Motor neuron (in vitro differentiated cells): ENCODE measurements around the gene FHOD1. TPM values are rescaled to one million over a fixed set of nuclear protein-coding genes. Genes with fewer than 3 reads are reported as not detected.

Experiments
- ATAC-seq, 8 experiments: fragments of 200-7000 bp; cut with Tn5 transposase; replicated peaks in 6 of 8; 2 replicates each; pipeline ENCODE4 v1.8.0; 2021; ENCODE audit warnings: mild to moderate bottlenecking in 8 of 8, moderate library complexity in 8 of 8
- H3K27ac ChIP-seq, 2 donors: fragments of 250-450 bp; sonication (Bioruptor Pico); 2 replicates each; pipeline ENCODE4 v1.9.0; 2021; ENCODE audit warnings: antibody characterized with exemption in 2 of 2, mild to moderate bottlenecking in 2 of 2, moderate library complexity in 1 of 2
- H3K4me1 ChIP-seq, 2 donors: fragments of 250-450 bp; sonication (Bioruptor Pico); replicated peaks in 1 of 2; 2 replicates each; pipeline ENCODE4 v1.6.1; 2021; ENCODE audit warnings: antibody characterized with exemption in 2 of 2, mild to moderate bottlenecking in 2 of 2, moderate library complexity in 1 of 2
- H3K4me3 ChIP-seq, 5 donors: fragments of 250-450 bp; sonication (Bioruptor Pico); 2 replicates each; pipeline ENCODE4 v1.9.0; 2021; ENCODE audit warnings: antibody characterized with exemption in 5 of 5, mild to moderate bottlenecking in 5 of 5, moderate library complexity in 4 of 5
- WGBS, 10 experiments: fragments of 450-650 bp; shearing (Covaris generic); methylation state at CpG; one replicate each; pipeline ENCODE4 v1.0.0; 2022; 5-methylcytosine and 5-hydroxymethylcytosine counted together
- in situ Hi-C, 9 experiments: fragments of 400-800 bp; cut with MboI; loops; one replicate each; pipeline ENCODE4 v1.15.0; 2021; ENCODE audit warnings: low sequenced_read_pairs in 9 of 9, low pct_unique_long_range_greater_than_20kb in 2 of 9; ENCODE audit not compliant: unreplicated experiment in 9 of 9
- total RNA-seq, 8 experiments: library from RNA; unstranded; fragments of 300-600 nt; gene quantifications; 2 replicates each; pipeline versions ENCODE4 v1.2.3 to v1.2.4, GENCODE V29; 2022

Gene FHOD1
- total RNA-seq, 8 experiments from 2014 or later, result 5.5 to 26.8 (median 12.1) TPM

GRCh38 chr16:67204076-67204475 is 43.2 kb downstream of the FHOD1 start:
- H3K4me1 ChIP-seq, result no peaks in the 10 kb centered on the region
- WGBS, 10 experiments, result 83 to 100% (median 100%) methylated on average over 1 to 2 of the region's 4 CpGs; no CpG with 5 or more reads in 7 of the 10 experiments
- ATAC-seq, result peak in 1 of 8 experiments; percentile 3
- H3K4me3 ChIP-seq, result no peak overlapping the region
- H3K27ac ChIP-seq, result no peak overlapping the region
- in situ Hi-C loops, result no loop called here

- H3K4me3 ChIP-seq, result no peak overlapping the region
- in situ Hi-C loops, result no loop called here
- no peak for ATAC-seq
- WGBS, 10 experiments, result 93 to 95% (median 93%) methylated on average over 3 to 6 of the region's 23 CpGs; no CpG with 5 or more reads in 7 of the 10 experiments
- no peaks in the 10 kb centered on the region for H3K4me1 ChIP-seq
- no peak overlapping the region for H3K27ac ChIP-seq
These were observed 44.3 kb downstream of the FHOD1 start for GRCh38 chr16:67202956-67203493.

- no peak overlapping the region for H3K27ac ChIP-seq
- no peaks in the 10 kb centered on the region for H3K4me1 ChIP-seq
- in situ Hi-C loops, result no loop called here
- no peak overlapping the region for H3K4me3 ChIP-seq
- 80 to 100% (median 90%) methylated on average over 1 to 2 of the region's 12 CpGs; no CpG with 5 or more reads in 6 of the 10 experiments for WGBS, 10 experiments
- ATAC-seq, result no peak
These were observed 44.9 kb downstream of the FHOD1 start for GRCh38 chr16:67202426-67202825.

GRCh38 chr16:67201411-67202345 is 45.6 kb downstream of the FHOD1 start:
- WGBS, 10 experiments, result 60 to 100% (median 97%) methylated on average over 1 to 12 of the region's 40 CpGs; no CpG with 5 or more reads in 5 of the 10 experiments
- no peak for ATAC-seq
- H3K4me1 ChIP-seq, result no peaks in the 10 kb centered on the region
- no peak overlapping the region for H3K27ac ChIP-seq
- in situ Hi-C loops, result no loop called here
- H3K4me3 ChIP-seq, result no peak overlapping the region

GRCh38 chr16:67200491-67200890 is 46.8 kb downstream of the FHOD1 start:
- 76% methylated on average over 3 of the region's 8 CpGs; no CpG with 5 or more reads in 9 of the 10 experiments for WGBS, 10 experiments
- ATAC-seq, result no peak
- Histone ChIP-seq H3K4me3 (no peak overlapping the region), H3K27ac (no peak overlapping the region), H3K4me1 (no peaks in the 10 kb centered on the region)
- in situ Hi-C loops, result no loop called here

DNA sequence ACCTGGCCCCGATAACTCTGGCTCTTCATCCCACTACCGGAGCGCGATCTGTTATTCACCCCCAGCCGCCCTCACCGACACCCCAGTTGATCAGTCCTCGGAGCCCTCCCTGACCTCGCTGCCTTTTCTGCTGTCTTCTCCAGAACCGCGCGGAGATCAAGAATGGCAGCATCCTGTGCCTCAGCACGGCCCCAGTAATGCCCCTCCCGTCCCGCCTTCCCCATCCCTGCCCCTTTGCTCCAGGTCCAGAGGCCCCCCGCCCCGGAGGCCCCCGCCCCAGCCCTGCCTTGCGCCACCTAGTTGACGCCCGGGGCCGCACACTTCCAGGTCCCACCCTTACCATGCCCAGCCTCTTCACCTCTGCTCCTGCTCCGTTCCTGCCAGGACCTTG is 47.5 kb downstream of the FHOD1 start:
- in situ Hi-C loops, result no loop called here
- Histone ChIP-seq H3K4me1 (no peaks in the 10 kb centered on the region), H3K4me3 (no peak overlapping the region), H3K27ac (no peak overlapping the region)
- ATAC-seq, result peak in 1 of 8 experiments; percentile 1
- no CpG with 5 or more reads among the region's 22 CpGs for WGBS, 10 experiments

- no peak within 1 kb of the TSS for H3K27ac ChIP-seq
- in situ Hi-C loops, result no loop called here
- peak in 4 of 8 experiments; percentile 2 to 9 (median 6) for ATAC-seq
- 40% methylated on average over 1 of the region's 61 CpGs; no CpG with 5 or more reads in 9 of the 10 experiments for WGBS, 10 experiments
- no peaks in the 10 kb centered on the region for H3K4me1 ChIP-seq
- no peak within 1 kb of the TSS for H3K4me3 ChIP-seq
These were observed 48.1 kb downstream of the FHOD1 start, which contains the start of gene ELMO3 for GRCh38 chr16:67199011-67199807. Gene ELMO3 (plus strand): TSS chr16:67199131. CDS start chr16:67199327, 196 bp downstream.

DNA sequence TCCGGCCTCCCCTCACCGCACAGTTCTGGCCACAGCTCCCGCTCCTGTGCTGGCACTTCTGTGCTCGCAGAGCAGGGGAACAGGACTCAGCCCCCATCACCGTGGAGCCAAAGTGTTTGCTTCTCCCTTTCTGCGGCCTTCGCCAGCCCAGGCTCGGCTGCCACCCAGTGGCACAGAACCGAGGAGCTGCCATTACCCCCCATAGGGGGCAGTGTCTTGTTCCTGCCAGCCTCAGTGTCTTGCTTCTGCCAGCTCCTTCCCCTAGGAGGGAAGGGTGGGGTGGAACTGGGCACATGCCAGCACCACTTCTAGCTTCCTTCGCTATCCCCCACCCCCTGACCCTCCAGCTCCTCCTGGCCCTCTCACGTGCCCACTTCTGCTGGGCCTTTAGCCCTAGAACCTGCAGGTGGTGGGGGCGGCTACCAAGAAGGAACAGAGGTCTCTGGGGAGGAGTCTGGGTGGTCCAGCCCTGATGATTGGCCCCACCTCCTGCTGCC is 49.0 kb downstream of the FHOD1 start:
- peak; percentile 10 to 87 (median 44) for ATAC-seq
- 10 to 93% (median 91%) methylated on average over 2 to 4 of the region's 12 CpGs; no CpG with 5 or more reads in 7 of the 10 experiments for WGBS, 10 experiments
- peaks cover 3 to 7% of the 10 kb centered on the region in 2 donors for H3K4me1 ChIP-seq
- H3K27ac ChIP-seq, result no peak overlapping the region
- no peak overlapping the region for H3K4me3 ChIP-seq
- in situ Hi-C loops, result no loop called here

DNA sequence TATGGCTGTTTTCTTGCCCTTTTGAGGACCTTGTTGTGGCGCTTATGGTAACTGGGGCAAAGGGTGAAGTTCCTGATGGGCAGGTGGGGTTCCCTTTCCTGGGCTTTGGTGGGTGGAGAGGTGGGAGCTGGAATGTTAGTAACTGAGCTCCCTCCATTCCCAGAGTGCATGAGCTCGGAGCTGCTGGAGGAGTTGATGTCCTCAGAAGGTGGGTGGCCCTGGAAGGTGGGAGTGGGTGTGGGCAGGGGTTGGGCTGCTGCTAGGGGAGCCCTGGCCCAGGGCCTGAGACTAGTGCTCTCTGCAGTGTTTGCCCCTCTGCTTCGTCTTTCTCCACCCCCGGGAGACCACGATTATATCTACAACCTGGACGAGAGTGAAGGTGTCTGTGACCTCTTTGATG is 49.6 kb downstream of the FHOD1 start:
- 60 to 80% (median 77%) methylated on average over 1 to 3 of the region's 6 CpGs; no CpG with 5 or more reads in 7 of the 10 experiments for WGBS, 10 experiments
- in situ Hi-C loops, result no loop called here
- H3K4me1 ChIP-seq, result peaks cover 9 to 12% of the 10 kb centered on the region in 2 donors
- ATAC-seq, result peak in 3 of 8 experiments; percentile 2 to 8 (median 2)
- H3K27ac ChIP-seq, result no peak overlapping the region
- no peak overlapping the region for H3K4me3 ChIP-seq

- Histone ChIP-seq H3K4me3 (no peak overlapping the region), H3K4me1 (peaks cover 9 to 12% of the 10 kb centered on the region in 2 donors), H3K27ac (no peak overlapping the region)
- in situ Hi-C loops, result no loop called here
- 100% methylated on average over 1 of the region's 1 CpG; no CpG with 5 or more reads in 8 of the 10 experiments for WGBS, 10 experiments
- ATAC-seq, result no peak
These were observed 50.4 kb downstream of the FHOD1 start for GRCh38 chr16:67196881-67197280.

DNA sequence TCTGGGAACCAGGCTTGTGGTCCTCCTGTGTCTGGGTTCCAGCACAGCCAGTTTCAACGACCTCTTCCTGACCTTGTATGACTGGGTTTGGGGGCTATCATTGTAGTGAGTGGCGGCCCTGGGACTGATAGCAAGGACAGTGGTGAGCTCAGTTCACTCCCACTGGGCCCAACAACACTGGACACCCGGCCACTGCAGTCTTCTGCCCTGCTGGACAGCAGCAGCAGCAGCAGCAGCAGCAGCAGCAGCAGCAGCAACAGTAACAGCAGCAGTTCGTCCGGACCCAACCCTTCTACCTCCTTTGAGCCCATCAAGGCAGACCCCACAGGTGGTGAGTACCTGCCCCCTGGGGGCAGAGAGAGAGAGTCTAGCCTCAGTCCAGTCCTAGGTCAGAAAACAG is 51.6 kb downstream of the FHOD1 start:
- in situ Hi-C loops, result no loop called here

GRCh38 chr16:67194260-67194659 is 53.0 kb downstream of the FHOD1 start:
- no peak overlapping the region for H3K27ac ChIP-seq
- no peak for ATAC-seq
- H3K4me3 ChIP-seq, result no peak overlapping the region
- H3K4me1 ChIP-seq, result peaks cover 12 to 16% of the 10 kb centered on the region in 2 donors
- in situ Hi-C loops, result no loop called here
- 67 to 100% methylated on average over 1 of the region's 6 CpGs; no CpG with 5 or more reads in 8 of the 10 experiments for WGBS, 10 experiments

More for the DNA sequence above, 51.6 kb downstream of the FHOD1 start:
- peaks cover 12% of the 10 kb centered on the region in 2 donors for H3K4me1 ChIP-seq
- no peak overlapping the region for H3K27ac ChIP-seq
- no peak overlapping the region for H3K4me3 ChIP-seq
- WGBS, 10 experiments, result 20 to 100% (median 80%) methylated on average over 1 to 2 of the region's 5 CpGs; no CpG with 5 or more reads in 6 of the 10 experiments
- ATAC-seq, result no peak
